ENCODE results near the gene KDM4B. TPM values are rescaled to one million over a fixed set of nuclear protein-coding genes. Genes with fewer than 3 reads are reported as not detected.

The KDM4B gene
- total RNA-seq, 1 experiment from 2014 or later = 29.2 TPM

- no peak for DNase-seq (ENCODE audit: low read depth)
- in situ Hi-C loops (cut with HindIII; ENCODE audit: low pct_unique_long_range_greater_than_20kb, low sequenced_read_pairs) = no loop called here
Measured at GRCh38 chr19:4980067-4980466, 11.2 kb downstream of the KDM4B start.

- in situ Hi-C loops (cut with HindIII; ENCODE audit: low pct_unique_long_range_greater_than_20kb, low sequenced_read_pairs) = no loop called here
- no peak for DNase-seq (ENCODE audit: low read depth)
Measured at GRCh38 chr19:4980838-4981680, 12.1 kb downstream of the KDM4B start.

GRCh38 chr19:4981681-4981958 lies 12.7 kb downstream of the KDM4B start:
- no peak for DNase-seq (ENCODE audit: low read depth)
- in situ Hi-C loops (cut with HindIII; ENCODE audit: low pct_unique_long_range_greater_than_20kb, low sequenced_read_pairs) = no loop called here

GRCh38 chr19:4983346-4984105 lies 14.6 kb downstream of the KDM4B start:
- no peak for DNase-seq (ENCODE audit: low read depth)
- in situ Hi-C loops (cut with HindIII; ENCODE audit: low pct_unique_long_range_greater_than_20kb, low sequenced_read_pairs) = no loop called here

GRCh38 chr19:4984106-4984380 lies 15.1 kb downstream of the KDM4B start:
- in situ Hi-C loops (cut with HindIII; ENCODE audit: low pct_unique_long_range_greater_than_20kb, low sequenced_read_pairs) = no loop called here
- no peak for DNase-seq (ENCODE audit: low read depth)

GRCh38 chr19:4984438-4984990 lies 15.6 kb downstream of the KDM4B start:
- in situ Hi-C loops (cut with HindIII; ENCODE audit: low pct_unique_long_range_greater_than_20kb, low sequenced_read_pairs) = no loop called here

GRCh38 chr19:4985551-4985991 lies 16.7 kb downstream of the KDM4B start:
- in situ Hi-C loops (cut with HindIII; ENCODE audit: low pct_unique_long_range_greater_than_20kb, low sequenced_read_pairs) = no loop called here
- DNase-seq (ENCODE audit: low read depth) = no peak

More at GRCh38 chr19:4984438-4984990, 15.6 kb downstream of the KDM4B start:
- no peak for DNase-seq (ENCODE audit: low read depth)

GRCh38 chr19:4986056-4986455 lies 17.1 kb downstream of the KDM4B start:
- in situ Hi-C loops (cut with HindIII; ENCODE audit: low pct_unique_long_range_greater_than_20kb, low sequenced_read_pairs) = no loop called here
- DNase-seq (ENCODE audit: low read depth) = no peak

GRCh38 chr19:4986471-4986891 lies 17.6 kb downstream of the KDM4B start:
- in situ Hi-C loops (cut with HindIII; ENCODE audit: low pct_unique_long_range_greater_than_20kb, low sequenced_read_pairs) = no loop called here
- no peak for DNase-seq (ENCODE audit: low read depth)

GRCh38 chr19:4987256-4987655 lies 18.3 kb downstream of the KDM4B start:
- DNase-seq (ENCODE audit: low read depth) = no peak
- in situ Hi-C loops (cut with HindIII; ENCODE audit: low pct_unique_long_range_greater_than_20kb, low sequenced_read_pairs) = no loop called here

GRCh38 chr19:4987692-4988370 lies 18.9 kb downstream of the KDM4B start:
- in situ Hi-C loops (cut with HindIII; ENCODE audit: low pct_unique_long_range_greater_than_20kb, low sequenced_read_pairs) = no loop called here
- DNase-seq (ENCODE audit: low read depth) = no peak

- peak; percentile 41 for DNase-seq (ENCODE audit: low read depth)
- in situ Hi-C loops (cut with HindIII; ENCODE audit: low pct_unique_long_range_greater_than_20kb, low sequenced_read_pairs) = no loop called here
Measured at GRCh38 chr19:4988770-4989251, 19.9 kb downstream of the KDM4B start.

GRCh38 chr19:4990306-4990705 lies 21.4 kb downstream of the KDM4B start:
- DNase-seq (ENCODE audit: low read depth) = no peak
- in situ Hi-C loops (cut with HindIII; ENCODE audit: low pct_unique_long_range_greater_than_20kb, low sequenced_read_pairs) = no loop called here

- in situ Hi-C loops (cut with HindIII; ENCODE audit: low pct_unique_long_range_greater_than_20kb, low sequenced_read_pairs) = no loop called here
- DNase-seq (ENCODE audit: low read depth) = no peak
Measured at GRCh38 chr19:4991538-4991937, 22.6 kb downstream of the KDM4B start.

- no peak for DNase-seq (ENCODE audit: low read depth)
- in situ Hi-C loops (cut with HindIII; ENCODE audit: low pct_unique_long_range_greater_than_20kb, low sequenced_read_pairs) = no loop called here
Measured at GRCh38 chr19:4991996-4992698, 23.2 kb downstream of the KDM4B start.

GRCh38 chr19:4993683-4994082 lies 24.8 kb downstream of the KDM4B start:
- in situ Hi-C loops (cut with HindIII; ENCODE audit: low pct_unique_long_range_greater_than_20kb, low sequenced_read_pairs) = no loop called here

GRCh38 chr19:4996701-4997100 lies 27.8 kb downstream of the KDM4B start:
- DNase-seq (ENCODE audit: low read depth) = no peak
- in situ Hi-C loops (cut with HindIII; ENCODE audit: low pct_unique_long_range_greater_than_20kb, low sequenced_read_pairs) = no loop called here

More at GRCh38 chr19:4993683-4994082, 24.8 kb downstream of the KDM4B start:
- DNase-seq (ENCODE audit: low read depth) = no peak

- in situ Hi-C loops (cut with HindIII; ENCODE audit: low pct_unique_long_range_greater_than_20kb, low sequenced_read_pairs) = no loop called here
- no peak for DNase-seq (ENCODE audit: low read depth)
Measured at GRCh38 chr19:4997297-4997696, 28.4 kb downstream of the KDM4B start.

Measured in Caki2 (cell line).